Measurements from ENCODE around the gene IQCE.

DNA sequence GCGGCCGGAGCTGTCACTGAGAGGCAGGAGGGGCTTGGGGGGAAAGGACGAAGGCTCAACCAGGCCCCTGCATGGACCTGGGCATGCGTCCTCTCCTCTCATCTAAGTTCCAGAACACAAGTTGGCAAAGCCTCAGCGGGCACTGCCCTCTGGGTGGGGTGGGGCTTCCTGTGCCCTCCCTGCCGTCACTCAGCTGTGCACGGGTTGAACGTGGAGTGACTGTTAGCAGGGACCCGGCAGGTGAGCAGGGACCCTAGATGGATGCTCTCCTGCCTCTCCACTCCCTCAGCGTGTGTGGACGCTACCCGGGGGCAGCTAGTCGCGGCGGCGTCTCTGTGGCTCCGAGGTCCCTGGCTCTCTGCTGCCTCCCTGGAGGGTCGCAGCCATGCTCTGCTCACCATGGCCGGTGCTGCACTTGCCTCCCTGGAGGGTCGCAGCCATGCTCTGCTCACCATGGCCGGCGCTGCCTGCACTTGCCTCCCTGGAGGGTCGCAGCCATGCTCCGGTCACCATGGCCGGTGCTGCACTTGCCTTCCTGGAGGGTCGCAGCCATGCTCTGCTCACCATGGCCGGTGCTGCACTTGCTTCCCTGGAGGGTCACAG lies 36.6 kb downstream of the IQCE start:
- no peak for TF ChIP-seq EZH2 (IDR thresholded peaks at IDR 0.05; ENCODE audit: borderline replicate concordance, insufficient read depth, low read depth, low read length, poor library complexity, severe bottlenecking)
- TF ChIP-seq, protein P1, sequence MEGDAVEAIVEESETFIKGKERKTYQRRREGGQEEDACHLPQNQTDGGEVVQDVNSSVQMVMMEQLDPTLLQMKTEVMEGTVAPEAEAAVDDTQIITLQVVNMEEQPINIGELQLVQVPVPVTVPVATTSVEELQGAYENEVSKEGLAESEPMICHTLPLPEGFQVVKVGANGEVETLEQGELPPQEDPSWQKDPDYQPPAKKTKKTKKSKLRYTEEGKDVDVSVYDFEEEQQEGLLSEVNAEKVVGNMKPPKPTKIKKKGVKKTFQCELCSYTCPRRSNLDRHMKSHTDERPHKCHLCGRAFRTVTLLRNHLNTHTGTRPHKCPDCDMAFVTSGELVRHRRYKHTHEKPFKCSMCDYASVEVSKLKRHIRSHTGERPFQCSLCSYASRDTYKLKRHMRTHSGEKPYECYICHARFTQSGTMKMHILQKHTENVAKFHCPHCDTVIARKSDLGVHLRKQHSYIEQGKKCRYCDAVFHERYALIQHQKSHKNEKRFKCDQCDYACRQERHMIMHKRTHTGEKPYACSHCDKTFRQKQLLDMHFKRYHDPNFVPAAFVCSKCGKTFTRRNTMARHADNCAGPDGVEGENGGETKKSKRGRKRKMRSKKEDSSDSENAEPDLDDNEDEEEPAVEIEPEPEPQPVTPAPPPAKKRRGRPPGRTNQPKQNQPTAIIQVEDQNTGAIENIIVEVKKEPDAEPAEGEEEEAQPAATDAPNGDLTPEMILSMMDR (IDR thresholded peaks at IDR 0.05) = no peak
